HEK293 (cell line): ENCODE data around the gene ANKRD33B.
A peak's percentile ranks its signal among the peaks of the same experiment; 100 is the strongest.

Source experiments
- CTCF ChIA-PET: fragments of 350-600 bp; formaldehyde crosslinking; extraction: SDS; loops from one replicate; lab custom pipeline; 2021; ENCODE audit warnings: antibody characterized with exemption; lab: Yijun Ruan, JAX
- POLR2A ChIA-PET: fragments of 300-600 bp; formaldehyde crosslinking; extraction: SDS; loops from one replicate; lab custom pipeline; 2020; ENCODE audit warnings: antibody characterized with exemption, inconsistent platforms; lab: Yijun Ruan, JAX
- H3K27ac ChIP-seq: fragments of 200-500 bp; sonication (Bioruptor generic); 2 replicates; pipeline ENCODE4 v1.5.1; 2014; ENCODE audit warnings: low read depth, low read length, control low read depth, inconsistent platforms; ENCODE audit errors: extremely low read depth
- H3K36me3 ChIP-seq, 2 experiments: fragments of 200-500 bp in 1 of 2; sonication (Bioruptor generic) in 1 of 2; 1 replicate in 1 of 2; 2 replicates in 1 of 2; pipeline ENCODE4 v1.5.1; 2014 to 2017; ENCODE audit warnings: inconsistent platforms in 2 of 2, low read length in 2 of 2; ENCODE audit not compliant: control insufficient read depth in 2 of 2, insufficient read depth in 1 of 2
- H3K4me1 ChIP-seq: fragments of 200-500 bp; sonication (Bioruptor generic); 2 replicates; pipeline ENCODE4 v1.5.1; 2014; ENCODE audit warnings: mild to moderate bottlenecking, low read length, inconsistent platforms; ENCODE audit not compliant: control insufficient read depth, insufficient read depth
- H3K4me3 ChIP-seq: 2 replicates; pipeline ENCODE4 v1.5.1; 2011; ENCODE audit warnings: low read depth, mild to moderate bottlenecking, control low read depth, low read length, moderate library complexity
- H3K9me3 ChIP-seq: fragments of 200-500 bp; sonication (Bioruptor generic); 2 replicates; pipeline ENCODE4 v1.5.1; 2014; ENCODE audit warnings: low read depth, low read length, inconsistent platforms; ENCODE audit not compliant: control insufficient read depth, insufficient read depth
- IKZF3 ChIP-seq: fragments of 450-650 bp; IDR thresholded peaks from 2 replicates; pipeline ENCODE4 v1.5.0; 2018; ENCODE audit warnings: missing biosample characterization, mild to moderate bottlenecking, missing genetic modification characterization, moderate library complexity
- KLF8 ChIP-seq: fragments of 450-650 bp; formaldehyde crosslinking; IDR thresholded peaks from 2 replicates; pipeline ENCODE4 v1.5.1; 2016; ENCODE audit warnings: missing biosample characterization, missing genetic modification characterization
- OSR2 ChIP-seq: fragments of 450-650 bp; formaldehyde crosslinking; IDR thresholded peaks from 2 replicates; pipeline ENCODE4 v1.5.1; 2016; ENCODE audit warnings: missing biosample characterization, missing genetic modification characterization
- OVOL3 ChIP-seq: fragments of 450-650 bp; formaldehyde crosslinking; IDR thresholded peaks from 2 replicates; pipeline ENCODE4 v1.5.1; 2016; ENCODE audit warnings: missing biosample characterization, missing genetic modification characterization
- ZFP37 ChIP-seq: fragments of 450-650 bp; formaldehyde crosslinking; IDR thresholded peaks from 2 replicates; pipeline ENCODE4 v1.5.1; 2016; ENCODE audit warnings: missing biosample characterization, missing genetic modification characterization
- ZNF138 ChIP-seq: fragments of 450-650 bp; formaldehyde crosslinking; IDR thresholded peaks from 2 replicates; pipeline ENCODE4 v1.5.1; 2016; ENCODE audit warnings: missing biosample characterization, missing genetic modification characterization, borderline replicate concordance
- ZNF140 ChIP-seq: fragments of 450-650 bp; formaldehyde crosslinking; IDR thresholded peaks from 2 replicates; pipeline ENCODE4 v1.5.1; 2016; ENCODE audit warnings: missing biosample characterization, missing genetic modification characterization
- ZNF202 ChIP-seq: fragments of 450-650 bp; formaldehyde crosslinking; IDR thresholded peaks from 2 replicates; pipeline ENCODE4 v1.5.1; 2016; ENCODE audit warnings: missing biosample characterization, missing genetic modification characterization, borderline replicate concordance
- ZNF423 ChIP-seq: fragments of 450-650 bp; formaldehyde crosslinking; IDR thresholded peaks from 2 replicates; pipeline ENCODE4 v1.5.1; 2016; ENCODE audit warnings: missing biosample characterization, missing genetic modification characterization
- ZNF561 ChIP-seq: fragments of 450-650 bp; IDR thresholded peaks from 2 replicates; pipeline ENCODE4 v1.5.1; 2018; ENCODE audit warnings: missing biosample characterization, missing genetic modification characterization, borderline replicate concordance
- ZNF654 ChIP-seq: fragments of 450-650 bp; formaldehyde crosslinking; IDR thresholded peaks from 2 replicates; pipeline ENCODE4 v1.5.1; 2016; ENCODE audit warnings: low read depth, missing biosample characterization, missing genetic modification characterization
- ZNF660 ChIP-seq: fragments of 450-650 bp; IDR thresholded peaks from 2 replicates; pipeline ENCODE4 v1.5.1; 2018; ENCODE audit warnings: missing biosample characterization, mild to moderate bottlenecking, missing genetic modification characterization
- ZNF768 ChIP-seq: fragments of 450-650 bp; formaldehyde crosslinking; IDR thresholded peaks from 2 replicates; pipeline ENCODE4 v1.5.1; 2018; ENCODE audit warnings: missing biosample characterization, mild to moderate bottlenecking, missing genetic modification characterization
- ZNF837 ChIP-seq: fragments of 450-650 bp; formaldehyde crosslinking; IDR thresholded peaks from 2 replicates; pipeline ENCODE4 v1.5.1; 2016; ENCODE audit warnings: missing biosample characterization, missing genetic modification characterization
- TF ChIP-seq, protein P1 (sequence below): fragments of 450-650 bp; formaldehyde crosslinking; IDR thresholded peaks from 2 replicates; pipeline ENCODE4 v1.5.1; 2016; ENCODE audit warnings: missing biosample characterization, missing genetic modification characterization
- TF ChIP-seq, protein P2 (sequence below): fragments of 450-650 bp; formaldehyde crosslinking; IDR thresholded peaks from 2 replicates; pipeline ENCODE4 v1.5.1; 2016; ENCODE audit warnings: missing biosample characterization, missing genetic modification characterization
- TF ChIP-seq, protein P3 (sequence below): fragments of 450-650 bp; formaldehyde crosslinking; IDR thresholded peaks from 2 replicates; pipeline ENCODE4 v1.5.1; 2016; ENCODE audit warnings: missing biosample characterization, missing genetic modification characterization
- TF ChIP-seq, protein P4 (sequence below): fragments of 450-650 bp; formaldehyde crosslinking; IDR thresholded peaks from 2 replicates; pipeline ENCODE4 v1.5.1; 2016; ENCODE audit warnings: missing biosample characterization, missing genetic modification characterization
- TF ChIP-seq, protein P5 (sequence below): fragments of 450-650 bp; formaldehyde crosslinking; IDR thresholded peaks from 2 replicates; pipeline ENCODE4 v1.5.1; 2016; ENCODE audit warnings: missing biosample characterization, missing genetic modification characterization
- TF ChIP-seq, protein P6 (sequence below): fragments of 450-650 bp; IDR thresholded peaks from 2 replicates; pipeline ENCODE4 v1.5.1; 2018; ENCODE audit warnings: missing biosample characterization, missing genetic modification characterization

ANKRD33B gene

DNA sequence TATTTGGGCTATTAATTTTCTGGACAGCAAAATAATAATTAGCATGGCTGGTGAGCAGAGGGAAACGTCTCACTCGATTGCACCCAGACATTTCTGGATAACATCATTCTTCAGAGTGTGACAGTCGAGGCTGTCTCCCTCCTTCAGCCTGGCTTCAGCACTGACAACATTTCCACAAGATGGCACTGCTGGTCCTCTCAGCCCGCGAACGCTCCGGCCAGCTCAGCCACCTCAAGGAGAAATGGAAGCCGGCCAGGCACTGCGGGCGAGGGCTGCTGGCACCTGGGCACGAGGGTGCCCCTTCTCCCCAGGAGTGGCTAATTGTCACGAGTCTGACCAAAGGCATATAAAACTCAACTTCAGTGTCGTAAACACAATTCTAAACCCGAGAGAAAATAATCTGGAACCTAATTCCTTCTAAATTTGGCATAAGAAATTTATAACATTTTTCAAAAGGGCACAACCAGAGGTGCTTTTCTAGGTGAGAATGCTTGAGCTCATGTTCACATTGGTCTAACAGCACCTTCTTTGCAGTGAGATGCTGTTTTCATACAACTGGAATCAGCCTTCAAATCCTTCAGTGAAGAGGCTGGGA lies 131.3 kb downstream of the ANKRD33B start:
- TF ChIP-seq, protein P1, sequence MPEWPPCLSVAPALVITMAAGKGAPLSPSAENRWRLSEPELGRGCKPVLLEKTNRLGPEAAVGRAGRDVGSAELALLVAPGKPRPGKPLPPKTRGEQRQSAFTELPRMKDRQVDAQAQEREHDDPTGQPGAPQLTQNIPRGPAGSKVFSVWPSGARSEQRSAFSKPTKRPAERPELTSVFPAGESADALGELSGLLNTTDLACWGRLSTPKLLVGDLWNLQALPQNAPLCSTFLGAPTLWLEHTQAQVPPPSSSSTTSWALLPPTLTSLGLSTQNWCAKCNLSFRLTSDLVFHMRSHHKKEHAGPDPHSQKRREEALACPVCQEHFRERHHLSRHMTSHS (tag by site-specific recombination): no peak
- TF ChIP-seq KLF8 (tag by site-specific recombination) (no peak), ZNF660 (tag by site-specific recombination) (peak; percentile 50; the same call in 1 of the 2 replicates), ZNF423 (tag by site-specific recombination) (peak; percentile 37; the same call in 1 of the 2 replicates), ZNF654 (tag by site-specific recombination) (peak; percentile 95), OSR2 (tag by site-specific recombination) (no peak), ZNF140 (tag by site-specific recombination) (no peak)
- TF ChIP-seq, protein P2, sequence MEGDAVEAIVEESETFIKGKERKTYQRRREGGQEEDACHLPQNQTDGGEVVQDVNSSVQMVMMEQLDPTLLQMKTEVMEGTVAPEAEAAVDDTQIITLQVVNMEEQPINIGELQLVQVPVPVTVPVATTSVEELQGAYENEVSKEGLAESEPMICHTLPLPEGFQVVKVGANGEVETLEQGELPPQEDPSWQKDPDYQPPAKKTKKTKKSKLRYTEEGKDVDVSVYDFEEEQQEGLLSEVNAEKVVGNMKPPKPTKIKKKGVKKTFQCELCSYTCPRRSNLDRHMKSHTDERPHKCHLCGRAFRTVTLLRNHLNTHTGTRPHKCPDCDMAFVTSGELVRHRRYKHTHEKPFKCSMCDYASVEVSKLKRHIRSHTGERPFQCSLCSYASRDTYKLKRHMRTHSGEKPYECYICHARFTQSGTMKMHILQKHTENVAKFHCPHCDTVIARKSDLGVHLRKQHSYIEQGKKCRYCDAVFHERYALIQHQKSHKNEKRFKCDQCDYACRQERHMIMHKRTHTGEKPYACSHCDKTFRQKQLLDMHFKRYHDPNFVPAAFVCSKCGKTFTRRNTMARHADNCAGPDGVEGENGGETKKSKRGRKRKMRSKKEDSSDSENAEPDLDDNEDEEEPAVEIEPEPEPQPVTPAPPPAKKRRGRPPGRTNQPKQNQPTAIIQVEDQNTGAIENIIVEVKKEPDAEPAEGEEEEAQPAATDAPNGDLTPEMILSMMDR (tag by site-specific recombination): peak; percentile 79
- TF ChIP-seq, protein P3, sequence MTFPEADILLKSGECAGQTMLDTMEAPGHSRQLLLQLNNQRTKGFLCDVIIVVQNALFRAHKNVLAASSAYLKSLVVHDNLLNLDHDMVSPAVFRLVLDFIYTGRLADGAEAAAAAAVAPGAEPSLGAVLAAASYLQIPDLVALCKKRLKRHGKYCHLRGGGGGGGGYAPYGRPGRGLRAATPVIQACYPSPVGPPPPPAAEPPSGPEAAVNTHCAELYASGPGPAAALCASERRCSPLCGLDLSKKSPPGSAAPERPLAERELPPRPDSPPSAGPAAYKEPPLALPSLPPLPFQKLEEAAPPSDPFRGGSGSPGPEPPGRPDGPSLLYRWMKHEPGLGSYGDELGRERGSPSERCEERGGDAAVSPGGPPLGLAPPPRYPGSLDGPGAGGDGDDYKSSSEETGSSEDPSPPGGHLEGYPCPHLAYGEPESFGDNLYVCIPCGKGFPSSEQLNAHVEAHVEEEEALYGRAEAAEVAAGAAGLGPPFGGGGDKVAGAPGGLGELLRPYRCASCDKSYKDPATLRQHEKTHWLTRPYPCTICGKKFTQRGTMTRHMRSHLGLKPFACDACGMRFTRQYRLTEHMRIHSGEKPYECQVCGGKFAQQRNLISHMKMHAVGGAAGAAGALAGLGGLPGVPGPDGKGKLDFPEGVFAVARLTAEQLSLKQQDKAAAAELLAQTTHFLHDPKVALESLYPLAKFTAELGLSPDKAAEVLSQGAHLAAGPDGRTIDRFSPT (tag by site-specific recombination): peak; percentile 53; the same call in 1 of the 2 replicates
- TF ChIP-seq, protein P4, sequence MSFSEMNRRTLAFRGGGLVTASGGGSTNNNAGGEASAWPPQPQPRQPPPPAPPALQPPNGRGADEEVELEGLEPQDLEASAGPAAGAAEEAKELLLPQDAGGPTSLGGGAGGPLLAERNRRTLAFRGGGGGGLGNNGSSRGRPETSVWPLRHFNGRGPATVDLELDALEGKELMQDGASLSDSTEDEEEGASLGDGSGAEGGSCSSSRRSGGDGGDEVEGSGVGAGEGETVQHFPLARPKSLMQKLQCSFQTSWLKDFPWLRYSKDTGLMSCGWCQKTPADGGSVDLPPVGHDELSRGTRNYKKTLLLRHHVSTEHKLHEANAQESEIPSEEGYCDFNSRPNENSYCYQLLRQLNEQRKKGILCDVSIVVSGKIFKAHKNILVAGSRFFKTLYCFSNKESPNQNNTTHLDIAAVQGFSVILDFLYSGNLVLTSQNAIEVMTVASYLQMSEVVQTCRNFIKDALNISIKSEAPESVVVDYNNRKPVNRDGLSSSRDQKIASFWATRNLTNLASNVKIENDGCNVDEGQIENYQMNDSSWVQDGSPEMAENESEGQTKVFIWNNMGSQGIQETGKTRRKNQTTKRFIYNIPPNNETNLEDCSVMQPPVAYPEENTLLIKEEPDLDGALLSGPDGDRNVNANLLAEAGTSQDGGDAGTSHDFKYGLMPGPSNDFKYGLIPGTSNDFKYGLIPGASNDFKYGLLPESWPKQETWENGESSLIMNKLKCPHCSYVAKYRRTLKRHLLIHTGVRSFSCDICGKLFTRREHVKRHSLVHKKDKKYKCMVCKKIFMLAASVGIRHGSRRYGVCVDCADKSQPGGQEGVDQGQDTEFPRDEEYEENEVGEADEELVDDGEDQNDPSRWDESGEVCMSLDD: no peak
- Histone ChIP-seq H3K4me1 (no peaks in the 10 kb centered on the region), H3K9me3 (no peaks in the 10 kb centered on the region), H3K27ac (no peak overlapping the region), H3K4me3 (no peak overlapping the region), H3K36me3 (no peaks in the 10 kb centered on the region)
- POLR2A ChIA-PET: no interaction called here
- CTCF ChIA-PET: interaction anchor here (0.6 to 8.2 kb wide), 16 partner anchors 8 to 1325 kb away, joined by 3 to 101 read pairs (median 4); no protein-coding TSS in a partner anchor

DNA sequence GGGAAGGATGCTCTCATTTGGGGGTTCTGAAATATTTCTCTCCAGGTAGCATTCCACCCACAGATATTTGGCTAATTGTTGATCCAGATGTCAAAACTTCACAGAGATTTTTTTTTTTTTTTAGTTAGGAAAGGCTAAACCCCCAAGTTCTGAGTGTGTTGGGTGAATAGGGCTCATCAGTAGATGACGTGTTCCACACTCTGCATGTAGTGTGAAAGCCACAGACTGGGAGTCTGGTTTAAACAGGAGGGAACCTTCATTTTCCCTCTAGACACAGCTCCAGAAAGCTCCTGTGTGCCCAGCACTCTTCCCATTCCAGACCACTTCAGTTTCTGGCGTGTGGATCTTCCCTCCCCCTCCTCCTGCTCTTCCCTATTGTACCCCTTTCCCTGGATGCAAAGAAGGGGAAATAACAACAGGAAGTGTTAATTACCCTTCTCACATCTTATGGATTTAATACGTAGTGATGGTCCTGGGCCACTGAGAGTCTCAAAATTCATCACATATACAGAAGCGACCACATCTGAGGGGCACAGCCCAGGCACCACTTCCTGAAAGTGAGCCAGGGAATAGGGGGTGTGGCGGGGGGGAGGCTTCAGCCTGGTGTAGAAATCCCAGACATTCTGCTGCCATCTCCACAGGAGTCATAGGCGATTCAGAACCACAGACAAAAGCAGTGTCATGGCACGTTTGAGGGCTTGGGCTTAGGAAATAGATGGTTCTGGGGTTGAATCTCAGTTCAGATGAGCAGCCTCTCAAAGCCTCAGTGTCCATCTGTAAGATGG lies 132.1 kb downstream of the ANKRD33B start:
- POLR2A ChIA-PET: no interaction called here
- Histone ChIP-seq H3K36me3 (no peaks in the 10 kb centered on the region), H3K27ac (no peak overlapping the region), H3K4me1 (no peaks in the 10 kb centered on the region), H3K4me3 (no peak overlapping the region), H3K9me3 (no peaks in the 10 kb centered on the region)
- CTCF ChIA-PET: interaction anchor here (0.6 to 8.2 kb wide), 13 partner anchors 7 to 1024 kb away, joined by 3 to 101 read pairs (median 5); no protein-coding TSS in a partner anchor
- no peak for TF ChIP-seq ZNF138 (tag by site-specific recombination)
- TF ChIP-seq OVOL3 (tag by site-specific recombination): no peak
- TF ChIP-seq ZNF837 (tag by site-specific recombination): no peak
- no peak for TF ChIP-seq IKZF3 (tag by site-specific recombination)
- TF ChIP-seq, protein P5, sequence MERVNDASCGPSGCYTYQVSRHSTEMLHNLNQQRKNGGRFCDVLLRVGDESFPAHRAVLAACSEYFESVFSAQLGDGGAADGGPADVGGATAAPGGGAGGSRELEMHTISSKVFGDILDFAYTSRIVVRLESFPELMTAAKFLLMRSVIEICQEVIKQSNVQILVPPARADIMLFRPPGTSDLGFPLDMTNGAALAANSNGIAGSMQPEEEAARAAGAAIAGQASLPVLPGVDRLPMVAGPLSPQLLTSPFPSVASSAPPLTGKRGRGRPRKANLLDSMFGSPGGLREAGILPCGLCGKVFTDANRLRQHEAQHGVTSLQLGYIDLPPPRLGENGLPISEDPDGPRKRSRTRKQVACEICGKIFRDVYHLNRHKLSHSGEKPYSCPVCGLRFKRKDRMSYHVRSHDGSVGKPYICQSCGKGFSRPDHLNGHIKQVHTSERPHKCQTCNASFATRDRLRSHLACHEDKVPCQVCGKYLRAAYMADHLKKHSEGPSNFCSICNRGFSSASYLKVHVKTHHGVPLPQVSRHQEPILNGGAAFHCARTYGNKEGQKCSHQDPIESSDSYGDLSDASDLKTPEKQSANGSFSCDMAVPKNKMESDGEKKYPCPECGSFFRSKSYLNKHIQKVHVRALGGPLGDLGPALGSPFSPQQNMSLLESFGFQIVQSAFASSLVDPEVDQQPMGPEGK (tag by site-specific recombination): no peak
- no peak for TF ChIP-seq ZNF561 (tag by site-specific recombination)
- TF ChIP-seq ZNF202 (tag by site-specific recombination): no peak
- no peak for TF ChIP-seq ZFP37 (tag by site-specific recombination)
- TF ChIP-seq, protein P6, sequence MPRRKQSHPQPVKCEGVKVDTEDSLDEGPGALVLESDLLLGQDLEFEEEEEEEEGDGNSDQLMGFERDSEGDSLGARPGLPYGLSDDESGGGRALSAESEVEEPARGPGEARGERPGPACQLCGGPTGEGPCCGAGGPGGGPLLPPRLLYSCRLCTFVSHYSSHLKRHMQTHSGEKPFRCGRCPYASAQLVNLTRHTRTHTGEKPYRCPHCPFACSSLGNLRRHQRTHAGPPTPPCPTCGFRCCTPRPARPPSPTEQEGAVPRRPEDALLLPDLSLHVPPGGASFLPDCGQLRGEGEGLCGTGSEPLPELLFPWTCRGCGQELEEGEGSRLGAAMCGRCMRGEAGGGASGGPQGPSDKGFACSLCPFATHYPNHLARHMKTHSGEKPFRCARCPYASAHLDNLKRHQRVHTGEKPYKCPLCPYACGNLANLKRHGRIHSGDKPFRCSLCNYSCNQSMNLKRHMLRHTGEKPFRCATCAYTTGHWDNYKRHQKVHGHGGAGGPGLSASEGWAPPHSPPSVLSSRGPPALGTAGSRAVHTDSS: no peak
- TF ChIP-seq ZNF768 (tag by site-specific recombination): no peak
